Astrocyte of the cerebellum (primary cell): ENCODE measurements around the gene CLEC2A.

Experiments used
- DNase-seq: peaks from one replicate; pipeline ENCODE4 v3.0.0-alpha.2; 2011; ENCODE audit warnings: low read depth
- H3K4me3 ChIP-seq: 2 replicates; pipeline ENCODE4 v1.5.1; 2011; ENCODE audit warnings: mild to moderate bottlenecking, low read depth, low read length, moderate library complexity
- CTCF ChIP-seq: IDR thresholded peaks from 2 replicates; pipeline ENCODE4 v1.5.1; 2012; ENCODE audit warnings: low read length, low read depth, moderate library complexity, mild to moderate bottlenecking; ENCODE audit errors: missing control alignments
- in situ Hi-C: cut with HindIII; loops from 2 replicates; pipeline ENCODE4 v1.10.0; 2017; ENCODE audit warnings: low sequenced_read_pairs

Gene CLEC2A

GRCh38 chr12:9897535-9897934 is 34.6 kb downstream of the CLEC2A start:
- no peak for TF ChIP-seq CTCF
- H3K4me3 ChIP-seq: no peak overlapping the region
- in situ Hi-C loops: no loop called here
- no peak for DNase-seq

- no peak overlapping the region for H3K4me3 ChIP-seq
- no peak for TF ChIP-seq CTCF
- no peak for DNase-seq
- in situ Hi-C loops: no loop called here
Observed at GRCh38 chr12:9895215-9895971, 36.8 kb downstream of the CLEC2A start.

- no peak for DNase-seq
- in situ Hi-C loops: no loop called here
- no peak for TF ChIP-seq CTCF
- no peak overlapping the region for H3K4me3 ChIP-seq
Observed at GRCh38 chr12:9888665-9889273, 43.4 kb downstream of the CLEC2A start.

GRCh38 chr12:9883175-9883574 is 49.0 kb downstream of the CLEC2A start:
- no peak for TF ChIP-seq CTCF
- no peak overlapping the region for H3K4me3 ChIP-seq
- no peak for DNase-seq
- in situ Hi-C loops: no loop called here

DNA sequence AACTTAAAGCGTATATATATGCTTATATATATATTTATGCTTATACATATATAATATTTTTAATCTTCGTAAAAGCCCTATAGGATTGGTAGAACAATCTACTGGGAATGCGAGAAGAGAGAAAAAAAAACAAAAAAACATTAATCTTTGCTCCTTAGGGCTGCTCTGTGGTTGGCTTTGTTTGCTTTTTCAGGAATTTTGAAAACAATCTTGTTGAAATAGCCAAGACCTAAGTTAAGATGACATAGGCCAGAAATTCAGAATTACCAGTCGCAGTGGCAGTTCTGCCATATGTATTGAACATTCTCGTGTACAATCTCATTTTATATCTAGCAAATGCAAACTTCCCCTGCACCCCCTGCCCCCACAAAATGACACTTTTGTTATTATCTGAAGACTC is 50.2 kb downstream of the CLEC2A start:
- no peak for DNase-seq
- H3K4me3 ChIP-seq: no peak overlapping the region
- TF ChIP-seq CTCF: no peak
- in situ Hi-C loops: no loop called here

DNA sequence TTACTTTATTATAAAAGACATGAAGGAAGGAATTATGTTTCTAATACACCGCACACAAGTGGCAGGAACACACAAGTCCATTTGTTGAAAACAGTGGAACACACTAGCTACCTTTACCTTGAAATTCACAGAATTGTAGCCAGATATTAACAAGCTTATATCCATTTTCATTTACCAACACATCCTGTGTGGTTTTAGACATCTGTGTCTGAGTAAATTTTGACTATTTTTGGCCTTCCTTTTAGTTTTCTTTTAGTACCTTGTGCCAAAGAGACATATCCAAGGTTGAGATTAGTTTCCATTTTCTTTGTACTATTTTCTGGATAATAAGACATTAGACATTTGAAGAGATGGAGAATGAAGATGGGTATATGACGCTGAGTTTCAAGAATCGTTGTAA is 50.9 kb downstream of the CLEC2A start, which contains the start of gene KLRF2:
KLRF2 (plus strand) TSS at position 244 of the 400 bp plus-strand sequence; CDS start at position 351, 107 bp downstream.
- no peak for DNase-seq
- in situ Hi-C loops: no loop called here
- no peak within 1 kb of the TSS for H3K4me3 ChIP-seq
- no peak for TF ChIP-seq CTCF
